GM12872 (cell line): ENCODE results near the gene CAMSAP3.

Experiments
- TF ChIP-seq, protein P1 (sequence below): IDR thresholded peaks from 3 replicates; pipeline ENCODE4 v1.5.1; 2011; ENCODE audit warnings: low read depth, mild to moderate bottlenecking, low read length, moderate library complexity; ENCODE audit not compliant: insufficient read depth

The CAMSAP3 gene

GRCh38 chr19:7562646-7563393, 32.8 kb upstream of the CAMSAP3 start:
- TF ChIP-seq, protein P1, sequence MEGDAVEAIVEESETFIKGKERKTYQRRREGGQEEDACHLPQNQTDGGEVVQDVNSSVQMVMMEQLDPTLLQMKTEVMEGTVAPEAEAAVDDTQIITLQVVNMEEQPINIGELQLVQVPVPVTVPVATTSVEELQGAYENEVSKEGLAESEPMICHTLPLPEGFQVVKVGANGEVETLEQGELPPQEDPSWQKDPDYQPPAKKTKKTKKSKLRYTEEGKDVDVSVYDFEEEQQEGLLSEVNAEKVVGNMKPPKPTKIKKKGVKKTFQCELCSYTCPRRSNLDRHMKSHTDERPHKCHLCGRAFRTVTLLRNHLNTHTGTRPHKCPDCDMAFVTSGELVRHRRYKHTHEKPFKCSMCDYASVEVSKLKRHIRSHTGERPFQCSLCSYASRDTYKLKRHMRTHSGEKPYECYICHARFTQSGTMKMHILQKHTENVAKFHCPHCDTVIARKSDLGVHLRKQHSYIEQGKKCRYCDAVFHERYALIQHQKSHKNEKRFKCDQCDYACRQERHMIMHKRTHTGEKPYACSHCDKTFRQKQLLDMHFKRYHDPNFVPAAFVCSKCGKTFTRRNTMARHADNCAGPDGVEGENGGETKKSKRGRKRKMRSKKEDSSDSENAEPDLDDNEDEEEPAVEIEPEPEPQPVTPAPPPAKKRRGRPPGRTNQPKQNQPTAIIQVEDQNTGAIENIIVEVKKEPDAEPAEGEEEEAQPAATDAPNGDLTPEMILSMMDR: no peak

- TF ChIP-seq, protein P1: no peak
These were observed 30.8 kb upstream of the CAMSAP3 start for GRCh38 chr19:7564866-7565265.

DNA sequence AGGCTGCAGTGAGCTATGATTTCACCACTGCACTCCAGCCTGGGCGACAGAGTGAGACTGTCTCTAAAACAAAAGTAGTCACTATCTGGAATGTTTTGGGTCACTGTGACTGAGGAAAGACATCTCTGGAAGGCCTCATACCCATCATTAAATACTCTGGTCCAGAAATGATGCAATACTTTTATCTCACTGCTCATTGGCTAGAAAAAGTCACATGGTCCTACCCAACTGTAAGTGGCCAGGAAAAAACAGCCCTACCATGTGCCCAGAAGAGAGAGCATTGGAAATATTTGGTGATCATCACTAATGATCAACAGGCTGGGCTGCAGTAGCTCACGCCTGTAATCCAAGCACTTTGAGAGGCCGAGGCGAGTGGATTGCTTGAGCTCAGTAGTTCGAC, 30.3 kb upstream of the CAMSAP3 start:
- TF ChIP-seq, protein P1: no peak

GRCh38 chr19:7570761-7571160, 24.9 kb upstream of the CAMSAP3 start:
- TF ChIP-seq, protein P1: no peak

- TF ChIP-seq, protein P1: no peak
These were observed 20.1 kb upstream of the CAMSAP3 start for GRCh38 chr19:7575434-7576040.

- TF ChIP-seq, protein P1: no peak
These were observed 17.5 kb upstream of the CAMSAP3 start for GRCh38 chr19:7578127-7578526.

DNA sequence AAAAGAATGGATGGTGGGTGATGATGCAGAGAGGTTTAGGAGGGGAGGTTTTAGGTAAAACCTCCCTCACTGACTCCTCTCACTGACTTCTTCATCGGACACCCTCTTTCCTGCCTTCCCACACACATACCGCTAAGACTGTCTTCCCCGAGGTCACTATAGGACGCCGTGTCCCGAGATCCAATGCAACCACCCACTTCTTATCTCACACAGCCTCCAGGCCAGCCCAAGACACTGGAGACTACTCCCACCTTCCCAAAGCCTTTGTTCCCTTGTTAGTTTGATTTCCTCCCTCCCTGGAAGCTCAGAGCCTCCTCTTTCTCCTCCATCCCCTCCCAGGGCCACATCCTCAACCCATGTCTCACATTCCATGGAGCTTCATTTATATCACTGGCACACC, 16.5 kb upstream of the CAMSAP3 start:
- TF ChIP-seq, protein P1: no peak
